Panc1 (cell line): ENCODE results near the gene NFYC.

ENCODE experiments used
- CTCF ChIP-seq: fragments of 450-650 bp; IDR thresholded peaks from 2 replicates; pipeline ENCODE4 v1.5.1; 2017; ENCODE audit warnings: mild to moderate bottlenecking
- POLR2AphosphoS5 ChIP-seq: IDR thresholded peaks from 2 replicates; pipeline ENCODE4 v1.6.1; 2012; ENCODE audit warnings: mild to moderate bottlenecking, low read depth, low read length, moderate library complexity
- REST ChIP-seq, 2 experiments: IDR thresholded peaks; 2 replicates each; pipeline ENCODE4 v1.6.1; 2011 to 2012; ENCODE audit warnings: low read depth in 2 of 2, control low read depth in 1 of 2, low read length in 1 of 2, mild to moderate bottlenecking in 1 of 2, moderate library complexity in 1 of 2; ENCODE audit not compliant: insufficient read depth in 1 of 2
- SIN3A ChIP-seq: IDR thresholded peaks from 2 replicates; pipeline ENCODE4 v1.6.1; 2012; ENCODE audit warnings: low read depth, mild to moderate bottlenecking, low read length, moderate library complexity, borderline replicate concordance; ENCODE audit not compliant: insufficient read depth
- TCF7L2 ChIP-seq: IDR thresholded peaks from 2 replicates; pipeline ENCODE4 v1.6.1; 2011; ENCODE audit warnings: mild to moderate bottlenecking, low read depth, low read length, inconsistent platforms

- TF ChIP-seq REST (IDR thresholded peaks at IDR 0.05; ENCODE audit: insufficient read depth in 1 of 2, low read depth in 2 of 2, low read length in 1 of 2): no peak
- no peak for TF ChIP-seq CTCF
- no peak for TF ChIP-seq POLR2AphosphoS5
- no peak for TF ChIP-seq SIN3A
- no peak for TF ChIP-seq TCF7L2
Observed at GRCh38 chr1:40787737-40788560, 96.4 kb downstream of the NFYC start.
